AG10803 (cell line): Measurements from ENCODE around the gene LRRC9.

ENCODE experiments used
- DNase-seq: peaks from one replicate; pipeline ENCODE4 v3.0.0; 2010; ENCODE audit warnings: low read depth
- H3K4me3 ChIP-seq: 2 replicates; pipeline ENCODE4 v1.5.1; 2011; ENCODE audit warnings: mild to moderate bottlenecking, low read length, control low read depth
- TF ChIP-seq, protein P1 (sequence below): conservative IDR thresholded peaks from 2 replicates; pipeline ENCODE4 v1.5.1; 2011; ENCODE audit warnings: mild to moderate bottlenecking, low read length, control low read depth, inconsistent platforms

Gene LRRC9

GRCh38 chr14:59959668-59960067 lies 39.7 kb downstream of the LRRC9 start:
- TF ChIP-seq, protein P1, sequence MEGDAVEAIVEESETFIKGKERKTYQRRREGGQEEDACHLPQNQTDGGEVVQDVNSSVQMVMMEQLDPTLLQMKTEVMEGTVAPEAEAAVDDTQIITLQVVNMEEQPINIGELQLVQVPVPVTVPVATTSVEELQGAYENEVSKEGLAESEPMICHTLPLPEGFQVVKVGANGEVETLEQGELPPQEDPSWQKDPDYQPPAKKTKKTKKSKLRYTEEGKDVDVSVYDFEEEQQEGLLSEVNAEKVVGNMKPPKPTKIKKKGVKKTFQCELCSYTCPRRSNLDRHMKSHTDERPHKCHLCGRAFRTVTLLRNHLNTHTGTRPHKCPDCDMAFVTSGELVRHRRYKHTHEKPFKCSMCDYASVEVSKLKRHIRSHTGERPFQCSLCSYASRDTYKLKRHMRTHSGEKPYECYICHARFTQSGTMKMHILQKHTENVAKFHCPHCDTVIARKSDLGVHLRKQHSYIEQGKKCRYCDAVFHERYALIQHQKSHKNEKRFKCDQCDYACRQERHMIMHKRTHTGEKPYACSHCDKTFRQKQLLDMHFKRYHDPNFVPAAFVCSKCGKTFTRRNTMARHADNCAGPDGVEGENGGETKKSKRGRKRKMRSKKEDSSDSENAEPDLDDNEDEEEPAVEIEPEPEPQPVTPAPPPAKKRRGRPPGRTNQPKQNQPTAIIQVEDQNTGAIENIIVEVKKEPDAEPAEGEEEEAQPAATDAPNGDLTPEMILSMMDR = no peak
- no peak for DNase-seq
- no peak overlapping the region for H3K4me3 ChIP-seq

GRCh38 chr14:59961518-59962062 lies 41.6 kb downstream of the LRRC9 start:
- DNase-seq = no peak
- H3K4me3 ChIP-seq = no peak overlapping the region
- TF ChIP-seq, protein P1 = no peak

DNA sequence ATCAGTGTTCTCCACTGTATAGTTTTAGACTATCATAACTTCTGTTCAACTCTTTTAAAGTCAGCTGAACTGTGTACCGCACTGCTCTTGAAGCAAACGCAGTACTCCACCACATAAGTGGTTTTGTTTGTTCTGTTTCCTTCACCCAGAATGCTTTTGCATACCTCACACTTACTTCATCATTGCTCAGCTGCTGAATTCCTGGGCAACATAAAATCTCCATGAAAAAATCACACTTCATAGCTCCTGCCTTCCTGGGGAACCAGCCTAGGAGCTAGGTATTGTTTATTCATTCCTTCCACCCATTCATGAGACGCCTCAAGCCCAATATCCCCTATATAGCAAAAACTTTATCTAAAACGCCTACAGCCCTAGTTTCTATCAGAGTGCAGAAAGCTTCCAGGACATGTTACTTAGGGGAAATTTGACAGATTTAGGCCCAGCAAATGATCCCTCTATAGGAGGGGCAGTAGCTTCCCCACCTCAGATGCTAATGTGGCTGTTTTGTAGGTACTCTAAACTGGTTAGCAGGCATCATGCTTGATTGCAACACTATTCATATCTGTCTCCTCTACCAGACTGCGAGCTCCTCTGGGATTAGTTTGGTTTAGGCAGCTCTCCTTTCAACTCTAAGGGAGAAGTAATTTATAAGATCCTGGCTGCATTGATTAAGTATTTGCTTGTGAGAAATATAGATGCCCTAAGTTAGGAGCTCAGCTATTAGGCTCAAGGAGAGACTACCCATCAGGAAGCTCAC lies 44.5 kb downstream of the LRRC9 start:
- no peak overlapping the region for H3K4me3 ChIP-seq
- no peak for DNase-seq
- TF ChIP-seq, protein P1 = no peak; the same call in 1 of the 2 replicates

DNA sequence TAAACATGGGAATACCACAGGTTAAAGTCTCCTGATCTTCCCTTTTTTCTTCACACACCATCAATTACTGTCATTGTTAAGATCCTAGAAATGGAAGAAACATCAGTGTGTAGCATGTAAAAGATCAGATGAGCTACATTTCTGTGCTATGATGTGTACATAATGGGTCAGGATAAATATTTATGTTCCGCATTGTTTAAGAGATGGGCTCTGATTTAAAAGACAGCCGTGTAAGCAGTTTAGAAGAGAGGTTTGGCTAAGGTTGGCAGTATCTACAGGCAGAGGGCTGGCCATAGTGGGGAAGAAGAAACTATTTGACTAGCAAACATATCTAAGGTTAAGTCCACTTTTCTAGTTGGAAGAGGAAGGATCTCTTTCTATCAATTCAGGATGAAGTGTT lies 49.4 kb downstream of the LRRC9 start:
- no peak for DNase-seq
- H3K4me3 ChIP-seq = no peak overlapping the region
- TF ChIP-seq, protein P1 = no peak

DNA sequence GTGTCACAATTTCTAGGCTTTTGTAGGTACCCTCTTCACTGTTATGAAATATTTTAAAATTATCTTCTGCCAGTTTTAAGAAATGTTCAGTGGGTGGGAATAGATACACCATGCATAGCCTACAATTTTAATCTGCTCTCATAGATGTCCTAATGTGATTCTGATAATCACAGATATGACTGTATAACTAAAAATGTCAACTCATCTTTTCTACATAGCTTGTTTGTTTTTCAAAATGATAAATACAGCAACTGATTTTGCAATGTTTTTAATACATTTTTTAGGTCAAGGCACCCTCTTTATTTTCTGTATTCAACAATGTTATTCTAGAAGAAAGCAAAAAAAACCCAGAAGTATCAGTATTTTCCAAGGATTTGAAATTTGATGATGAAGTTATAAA lies 61.6 kb downstream of the LRRC9 start:
- no peak for DNase-seq
- TF ChIP-seq, protein P1 = no peak
- no peak overlapping the region for H3K4me3 ChIP-seq

- no peak for DNase-seq
- TF ChIP-seq, protein P1 = no peak
- no peak overlapping the region for H3K4me3 ChIP-seq
Observed at GRCh38 chr14:59983048-59983447, 63.1 kb downstream of the LRRC9 start.

GRCh38 chr14:59986556-59987059 lies 66.7 kb downstream of the LRRC9 start:
- no peak for DNase-seq
- TF ChIP-seq, protein P1 = no peak
- H3K4me3 ChIP-seq = no peak overlapping the region
